Heart left ventricle (tissue), 16 donors: ENCODE measurements around the gene COL4A6. TPM values are rescaled to one million over a fixed set of nuclear protein-coding genes. Genes with fewer than 3 reads are reported as not detected.

ENCODE experiments used
- ATAC-seq, 4 donors: fragments of 200-7000 bp; cut with Tn5 transposase; one replicate each; pipeline ENCODE4 v1.9.1; 2020 to 2022; ENCODE audit warnings: moderate library complexity in 4 of 4, mild to moderate bottlenecking in 3 of 4, moderate number of reproducible peaks in 1 of 4
- DNase-seq, 5 donors: peaks; one replicate each; pipeline ENCODE4 v3.0.0-alpha.2; 2020
- H3K27ac ChIP-seq, 12 donors: fragments of 200-600 bp; sonication (generic) in 4 of 12; one replicate each; pipeline versions ENCODE4 v1.5.0 to v1.8.0; 2016 to 2022; ENCODE audit warnings: mild to moderate bottlenecking in 2 of 12
- H3K27me3 ChIP-seq, 9 donors: fragments of 200-600 bp; sonication (generic) in 2 of 9; one replicate each; pipeline versions ENCODE4 v1.5.1 to v1.8.0; 2016 to 2022; ENCODE audit warnings: mild to moderate bottlenecking in 3 of 9
- H3K36me3 ChIP-seq, 9 donors: fragments of 200-600 bp; sonication (generic) in 2 of 9; one replicate each; pipeline versions ENCODE4 v1.5.0 to v1.8.0; 2018 to 2022; ENCODE audit warnings: mild to moderate bottlenecking in 2 of 9
- H3K4me1 ChIP-seq, 12 donors: fragments of 200-600 bp; sonication (generic) in 4 of 12; one replicate each; pipeline versions ENCODE4 v1.5.0 to v1.8.0; 2016 to 2022; ENCODE audit warnings: mild to moderate bottlenecking in 3 of 12
- H3K4me3 ChIP-seq, 12 donors: fragments of 200-600 bp; sonication (generic) in 4 of 12; one replicate each; pipeline versions ENCODE4 v1.5.0 to v1.8.0; 2017 to 2022; ENCODE audit warnings: mild to moderate bottlenecking in 9 of 12, moderate library complexity in 4 of 12
- H3K9me3 ChIP-seq, 12 donors: fragments of 200-600 bp; sonication (generic) in 4 of 12; one replicate each; pipeline versions ENCODE4 v1.5.0 to v1.8.0; 2016 to 2022; ENCODE audit warnings: mild to moderate bottlenecking in 1 of 12
- POLR2A ChIP-seq, 2 donors: fragments of 450-650 bp; IDR thresholded peaks; one replicate each; pipeline ENCODE4 v1.6.1; 2017; ENCODE audit warnings: antibody characterized with exemption in 2 of 2, mild to moderate bottlenecking in 2 of 2, moderate library complexity in 2 of 2
- WGBS, 4 donors: extraction: QIAGEN DNeasy Blood & Tissue Kit in 2 of 4; methylation state at CpG; one replicate each; pipeline versions ENCODE4 v1.1.5 to v1.1.7; 2013 to 2018; 5-methylcytosine and 5-hydroxymethylcytosine counted together
- intact Hi-C, 10 donors: fragments of 100-400 bp; cut with DNase I; formaldehyde crosslinking; loops; one replicate each; pipeline versions ENCODE4 v1.11.1 to v1.14.2; 2022
- polyA plus RNA-seq, 2 donors: library from polyadenylated mRNA; stranded (reverse); fragments of 200-250 nt; gene quantifications; one replicate each; pipeline ENCODE4 v1.2.3, GENCODE V29; 2013
- total RNA-seq, 9 donors: library from RNA; depleted of rRNA in 2 of 9; stranded (reverse); fragments of >200 nt in 2 of 9; fragmentation: NEBNext Ultra II Directional in 3 of 9; extraction: Animal tissue kit (Norgen Biotek cat#: 25700) in 3 of 9; gene quantifications; one replicate each; pipeline versions ENCODE4 v1.1.0 to v1.2.4, GENCODE V29; 2016 to 2023
- TF ChIP-seq, protein P1 (sequence below), 12 donors: fragments of 200-600 bp; sonication (generic) in 4 of 12; IDR thresholded peaks; one replicate each; pipeline versions ENCODE4 v1.5.0 to v1.8.0; 2018 to 2022; ENCODE audit warnings: antibody characterized with exemption in 12 of 12, mild to moderate bottlenecking in 5 of 12
- donor health status: ischemic (EF 13 %, LVEDD 7.1; RV severe dilation, severe dysfunction).
- donor health status: healthy with polysubstance abuse.
- donor health status: DM: no; HTN: yes; CAD: no.
- donor health status: DM: no; HTN: no; CAD: no.
- donor health status: ischemic (EF 25% LVEDD 6.9; RV normal size, moderate dysfunction).
- donor health status: ischemic (EF 25% LVEDD 5.7; RV mildly dilated, moderate dysfunction).
- donor health status: healthy.
- donor health status: DM: yes; HTN: yes; CAD: no.
- donor health status: ischemic (EF 35%, LVEDD 5.7; RV mildly dilated, moderate dysfunction).
- donor health status: nonischemic (EF 11% LVEDD 7.7; RV severe dilation, severe dysfunction).
- donor health status: DM: yes; HTN: yes; CAD: no.
- donor health status: PGD.
- donor health status: ischemic (EF 29% LVEDD 5.4; RV normal size, mild dysfunction).
- donor health status: nonischemic (EF 23%, LVEDD 6.1; RV moderate dilation, normal function).

Gene COL4A6
- total and polyA plus RNA-seq, 11 donors = 2.9 to 14.0 (median 7.2) TPM

- H3K36me3 ChIP-seq = no peaks in the 10 kb centered on the region
- peaks cover 0 to 26% (median 0%) of the 10 kb centered on the region in 9 donors for H3K27me3 ChIP-seq
- intact Hi-C loops = loop anchor here in 8 of 10 donors (5.0 to 10.0 kb wide), 4 partner anchors 81 to 316 kb away; no protein-coding TSS in a partner anchor
- 61 to 77% (median 69%) methylated on average over 7 of the region's 7 CpGs for WGBS, 4 donors
- no peak overlapping the region for H3K4me3 ChIP-seq
- DNase-seq (no peak), ATAC-seq (no peak)
- H3K4me1 ChIP-seq = peaks cover 0 to 12% (median 0%) of the 10 kb centered on the region in 12 donors
- TF ChIP-seq, protein P1, sequence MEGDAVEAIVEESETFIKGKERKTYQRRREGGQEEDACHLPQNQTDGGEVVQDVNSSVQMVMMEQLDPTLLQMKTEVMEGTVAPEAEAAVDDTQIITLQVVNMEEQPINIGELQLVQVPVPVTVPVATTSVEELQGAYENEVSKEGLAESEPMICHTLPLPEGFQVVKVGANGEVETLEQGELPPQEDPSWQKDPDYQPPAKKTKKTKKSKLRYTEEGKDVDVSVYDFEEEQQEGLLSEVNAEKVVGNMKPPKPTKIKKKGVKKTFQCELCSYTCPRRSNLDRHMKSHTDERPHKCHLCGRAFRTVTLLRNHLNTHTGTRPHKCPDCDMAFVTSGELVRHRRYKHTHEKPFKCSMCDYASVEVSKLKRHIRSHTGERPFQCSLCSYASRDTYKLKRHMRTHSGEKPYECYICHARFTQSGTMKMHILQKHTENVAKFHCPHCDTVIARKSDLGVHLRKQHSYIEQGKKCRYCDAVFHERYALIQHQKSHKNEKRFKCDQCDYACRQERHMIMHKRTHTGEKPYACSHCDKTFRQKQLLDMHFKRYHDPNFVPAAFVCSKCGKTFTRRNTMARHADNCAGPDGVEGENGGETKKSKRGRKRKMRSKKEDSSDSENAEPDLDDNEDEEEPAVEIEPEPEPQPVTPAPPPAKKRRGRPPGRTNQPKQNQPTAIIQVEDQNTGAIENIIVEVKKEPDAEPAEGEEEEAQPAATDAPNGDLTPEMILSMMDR (IDR thresholded peaks at IDR 0.05) = no peak
- no peak for TF ChIP-seq POLR2A (IDR thresholded peaks at IDR 0.05)
- no peak overlapping the region for H3K27ac ChIP-seq
- no peaks in the 10 kb centered on the region for H3K9me3 ChIP-seq
Observed at GRCh38 chrX:108221301-108221864, 216.8 kb downstream of the COL4A6 start.

DNA sequence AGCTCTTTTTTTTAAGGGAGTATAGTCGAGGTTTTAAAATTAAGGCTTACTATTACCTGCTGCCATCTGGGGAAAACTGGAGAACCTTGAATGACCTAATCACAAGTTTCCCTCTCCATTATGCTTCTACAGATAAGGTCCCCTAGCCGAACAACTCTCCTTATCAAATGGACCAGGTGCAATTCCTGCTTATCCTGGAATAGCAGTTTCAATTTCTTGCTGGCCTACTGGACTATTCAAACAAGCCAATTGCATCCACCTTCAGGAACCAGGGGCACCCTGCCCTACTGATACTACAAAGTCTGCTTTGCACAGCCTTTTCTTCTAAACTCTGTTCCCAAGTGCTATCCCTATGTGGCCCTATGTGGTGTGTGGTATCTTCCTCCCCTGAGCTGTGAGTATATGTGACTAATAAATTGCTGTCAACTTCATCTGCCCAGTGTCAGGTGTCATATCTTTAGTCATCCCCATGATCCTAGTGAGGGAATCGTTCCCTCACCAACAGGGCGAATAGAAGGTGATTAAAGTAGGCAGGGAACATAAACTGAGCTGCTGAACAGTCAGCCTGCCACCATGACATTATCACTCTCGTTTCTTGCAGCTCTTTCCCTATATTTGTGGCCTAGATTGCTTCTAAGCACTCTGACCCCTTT is 218.1 kb downstream of the COL4A6 start:
- 67 to 85% (median 73%) methylated on average over 5 of the region's 5 CpGs for WGBS, 4 donors
- Histone ChIP-seq H3K27ac (no peak overlapping the region), H3K4me3 (no peak overlapping the region), H3K9me3 (no peaks in the 10 kb centered on the region), H3K36me3 (no peaks in the 10 kb centered on the region), H3K4me1 (peaks cover 0 to 9% (median 0%) of the 10 kb centered on the region in 12 donors), H3K27me3 (peaks cover 0 to 27% (median 0%) of the 10 kb centered on the region in 9 donors)
- TF ChIP-seq, protein P1 (IDR thresholded peaks at IDR 0.05) = no peak
- TF ChIP-seq POLR2A (IDR thresholded peaks at IDR 0.05) = no peak
- intact Hi-C loops = loop anchor here in 8 of 10 donors (5.0 to 10.0 kb wide), 5 partner anchors 65 to 317 kb away; no protein-coding TSS in a partner anchor
- DNase-seq (no peak), ATAC-seq (no peak)

DNA sequence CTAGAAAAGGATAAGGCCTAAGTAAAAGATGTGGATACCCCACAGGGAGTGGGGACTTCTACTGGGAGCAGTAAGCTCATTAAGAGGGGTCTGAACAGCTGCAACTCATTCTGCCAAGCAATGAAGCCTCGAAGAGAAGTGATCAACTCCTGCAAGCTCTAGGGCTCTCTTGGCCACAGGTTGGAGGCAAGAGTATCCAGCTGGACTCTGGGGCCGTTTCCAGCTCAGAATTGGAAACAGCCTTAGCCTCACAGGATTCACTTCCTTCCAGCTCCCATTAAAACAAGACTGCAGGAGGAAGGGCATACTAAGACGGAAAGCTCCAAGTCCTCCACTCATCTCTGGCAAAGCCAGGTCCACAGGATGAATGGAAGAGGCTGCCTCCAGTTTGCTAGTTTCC is 220.3 kb downstream of the COL4A6 start:
- intact Hi-C loops = loop anchor here in 1 of 10 donors (10.0 kb wide), 1 partner anchor 63 kb away; no protein-coding TSS in a partner anchor
- peak; percentile 55 to 68 (median 58) for ATAC-seq

More for the DNA sequence above, 220.3 kb downstream of the COL4A6 start:
- H3K36me3 ChIP-seq = no peaks in the 10 kb centered on the region
- H3K4me1 ChIP-seq = no peaks in the 10 kb centered on the region
- WGBS, 4 donors = 38 to 71% (median 50%) methylated on average over 3 of the region's 3 CpGs
- H3K4me3 ChIP-seq = no peak overlapping the region
- DNase-seq = peak in 4 of 5 donors; percentile 15 to 52 (median 32)
- no peak for TF ChIP-seq POLR2A (IDR thresholded peaks at IDR 0.05)
- TF ChIP-seq, protein P1 (IDR thresholded peaks at IDR 0.05) = no peak
- H3K27ac ChIP-seq = peak overlapping the region in 2 of 12 donors; percentile 43 to 46
- no peaks in the 10 kb centered on the region for H3K9me3 ChIP-seq
- H3K27me3 ChIP-seq = peaks cover 0 to 31% (median 0%) of the 10 kb centered on the region in 9 donors
